NCI-H446 (cell line): Measurements from ENCODE around the gene HAUS8.
"Not testable (repeated sequence)": the region's sequence is repeated elsewhere in the genome, so short reads cannot be mapped to it uniquely, and the experiment has no call there.

Experiments
- DNase-seq, 2 experiments: peaks; one replicate each; lab custom pipeline; 2025; lab: John Stamatoyannopoulos, UW

The HAUS8 gene, protein sequence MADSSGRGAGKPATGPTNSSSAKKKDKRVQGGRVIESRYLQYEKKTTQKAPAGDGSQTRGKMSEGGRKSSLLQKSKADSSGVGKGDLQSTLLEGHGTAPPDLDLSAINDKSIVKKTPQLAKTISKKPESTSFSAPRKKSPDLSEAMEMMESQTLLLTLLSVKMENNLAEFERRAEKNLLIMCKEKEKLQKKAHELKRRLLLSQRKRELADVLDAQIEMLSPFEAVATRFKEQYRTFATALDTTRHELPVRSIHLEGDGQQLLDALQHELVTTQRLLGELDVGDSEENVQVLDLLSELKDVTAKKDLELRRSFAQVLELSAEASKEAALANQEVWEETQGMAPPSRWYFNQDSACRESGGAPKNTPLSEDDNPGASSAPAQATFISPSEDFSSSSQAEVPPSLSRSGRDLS

GRCh38 chr19:17075035-17075863 is at the start of gene HAUS8, which contains the start of gene MYO9B:
Gene HAUS8 (minus strand): TSS chr19:17075452. CDS start chr19:17075422, 30 bp downstream.
Gene MYO9B (plus strand): TSS chr19:17075777. CDS start chr19:17101718, 25,941 bp downstream.
- peak; percentile 98 to 100 for DNase-seq

- no peak for DNase-seq
Observed at GRCh38 chr19:17124025-17124424, 48.8 kb upstream of the HAUS8 start.

GRCh38 chr19:17123041-17123440 is 47.8 kb upstream of the HAUS8 start:
- DNase-seq: no peak

GRCh38 chr19:17121736-17122293 is 46.6 kb upstream of the HAUS8 start:
- DNase-seq: no peak

GRCh38 chr19:17118957-17119356 is 43.7 kb upstream of the HAUS8 start:
- no peak for DNase-seq

- DNase-seq: no peak
Observed at GRCh38 chr19:17116996-17117702, 41.9 kb upstream of the HAUS8 start.

GRCh38 chr19:17114414-17114831 is 39.2 kb upstream of the HAUS8 start:
- no peak for DNase-seq

- DNase-seq: no peak
Observed at GRCh38 chr19:17113127-17113785, 38.0 kb upstream of the HAUS8 start.

GRCh38 chr19:17112700-17113099 is 37.4 kb upstream of the HAUS8 start:
- no peak for DNase-seq

DNA sequence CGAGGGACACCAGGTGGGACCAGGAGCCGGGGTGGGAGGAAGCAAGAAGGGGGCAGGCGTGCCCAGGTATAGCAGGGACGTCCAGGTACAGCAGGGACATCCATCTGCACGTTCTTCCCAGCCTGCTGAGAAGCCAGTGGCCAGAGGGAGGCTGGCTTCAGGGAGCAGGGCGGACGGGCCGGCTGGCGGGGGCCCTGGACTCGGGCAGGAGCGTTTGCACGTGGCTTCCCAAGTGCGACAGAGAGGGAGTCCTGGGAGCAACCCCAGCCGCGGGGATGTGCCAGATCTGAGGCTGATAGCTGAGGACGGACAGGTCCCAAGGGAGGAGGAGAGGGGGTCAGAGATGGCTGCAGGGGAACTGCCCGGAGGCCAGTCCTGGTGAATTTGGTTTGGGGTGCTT is 37.0 kb upstream of the HAUS8 start:
- DNase-seq: no peak

DNA sequence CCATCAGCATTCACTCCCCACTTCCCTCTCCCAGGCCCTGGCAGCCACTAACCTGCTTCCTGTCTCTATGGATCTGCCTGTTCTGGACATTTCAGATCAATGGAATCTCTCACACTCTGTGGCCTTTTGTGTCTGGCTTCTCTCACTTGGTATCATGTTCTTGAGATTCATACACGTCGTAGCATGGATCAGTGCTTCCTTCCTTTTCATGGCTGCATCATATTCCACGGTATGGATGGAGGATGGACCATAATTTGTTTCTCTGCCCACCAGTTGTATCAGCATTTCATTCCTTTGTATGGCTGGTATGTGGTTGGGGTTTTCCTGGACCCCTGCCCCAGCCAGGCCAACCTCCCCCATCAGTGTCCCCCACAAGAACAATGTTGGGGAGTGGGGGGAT is 36.5 kb upstream of the HAUS8 start:
- no peak for DNase-seq

DNA sequence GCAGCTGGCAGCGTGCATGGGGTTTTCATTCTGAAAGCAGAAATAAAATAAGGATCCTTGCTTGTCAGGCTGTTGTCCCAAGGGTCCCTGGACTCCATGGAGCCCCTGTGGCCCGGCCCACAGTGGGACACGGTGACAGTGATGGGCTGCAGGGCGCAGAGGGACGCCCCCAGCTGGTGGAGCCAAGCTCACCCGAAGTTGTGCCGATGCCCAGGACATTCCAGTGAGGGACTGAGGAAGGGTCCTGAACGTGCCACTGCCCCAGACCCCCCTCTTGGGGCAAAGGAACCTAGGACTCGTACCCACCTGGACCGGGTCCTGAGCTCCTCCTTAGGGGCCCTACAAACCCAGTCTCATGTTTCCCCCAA is 35.3 kb upstream of the HAUS8 start:
- DNase-seq: no peak

GRCh38 chr19:17109962-17110598 is 34.8 kb upstream of the HAUS8 start:
- no peak for DNase-seq

DNA sequence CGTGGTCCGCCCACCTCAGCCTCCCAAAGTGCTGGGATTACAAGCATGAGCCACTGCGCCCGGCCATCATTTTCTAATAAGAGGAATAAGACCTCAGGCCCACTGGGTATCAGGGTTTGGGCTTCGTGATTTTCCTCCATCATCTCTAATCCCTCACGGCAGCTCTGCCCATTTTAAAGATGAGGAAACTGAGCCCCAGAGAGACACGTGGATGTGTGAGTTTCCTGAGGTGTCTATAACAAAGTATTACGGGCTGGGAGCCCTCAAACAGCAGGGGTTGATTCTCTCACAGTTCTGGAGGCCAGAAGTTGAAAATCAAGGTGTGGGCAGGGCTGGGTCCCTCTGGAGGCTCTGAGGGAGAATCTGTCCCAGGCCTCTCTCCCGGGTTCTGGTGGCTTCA is 34.0 kb upstream of the HAUS8 start:
- DNase-seq: no peak

DNA sequence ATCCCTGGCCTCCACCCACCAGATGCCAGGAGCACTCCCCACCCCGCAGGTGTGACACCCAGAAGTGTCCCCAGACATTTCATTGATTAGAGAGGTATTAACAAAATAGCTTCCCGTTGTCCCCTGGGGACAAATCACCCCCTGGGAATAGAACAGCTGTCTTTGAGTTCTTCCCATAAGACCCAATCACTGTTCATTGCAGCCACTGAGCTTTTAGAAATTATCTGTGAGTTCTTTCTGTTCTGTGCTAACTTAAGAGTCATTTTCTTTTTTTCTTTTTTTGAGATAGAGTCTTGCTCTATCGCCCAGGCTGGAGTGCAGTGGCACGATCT is 33.2 kb upstream of the HAUS8 start:
- DNase-seq: no peak

- peak in 1 of 2 experiments; percentile 54 for DNase-seq
Observed at GRCh38 chr19:17107546-17108452, 32.5 kb upstream of the HAUS8 start.

- DNase-seq: not testable (repeated sequence)
Observed at GRCh38 chr19:17106964-17107363, 31.7 kb upstream of the HAUS8 start.

DNA sequence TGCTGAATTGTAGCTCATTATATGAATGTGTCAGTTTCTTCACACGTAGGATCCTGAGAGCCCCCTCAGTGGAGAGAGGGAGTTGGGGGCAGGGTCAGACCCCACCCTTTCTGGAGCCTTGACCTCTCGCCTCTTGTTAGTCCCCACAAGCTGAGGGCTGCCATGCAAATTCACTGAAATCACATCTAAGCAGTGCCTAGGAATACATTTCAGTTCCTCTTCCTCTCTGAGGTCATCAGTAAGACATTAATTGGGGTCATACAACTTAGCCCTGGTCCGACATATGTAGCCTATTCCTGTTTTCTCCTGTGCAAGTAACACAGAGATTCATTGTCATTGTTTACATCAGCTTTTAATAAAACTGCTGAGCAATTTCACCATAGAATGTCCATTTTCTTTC is 30.3 kb upstream of the HAUS8 start:
- DNase-seq: no peak

GRCh38 chr19:17104679-17105078 is 29.4 kb upstream of the HAUS8 start:
- no peak for DNase-seq

DNA sequence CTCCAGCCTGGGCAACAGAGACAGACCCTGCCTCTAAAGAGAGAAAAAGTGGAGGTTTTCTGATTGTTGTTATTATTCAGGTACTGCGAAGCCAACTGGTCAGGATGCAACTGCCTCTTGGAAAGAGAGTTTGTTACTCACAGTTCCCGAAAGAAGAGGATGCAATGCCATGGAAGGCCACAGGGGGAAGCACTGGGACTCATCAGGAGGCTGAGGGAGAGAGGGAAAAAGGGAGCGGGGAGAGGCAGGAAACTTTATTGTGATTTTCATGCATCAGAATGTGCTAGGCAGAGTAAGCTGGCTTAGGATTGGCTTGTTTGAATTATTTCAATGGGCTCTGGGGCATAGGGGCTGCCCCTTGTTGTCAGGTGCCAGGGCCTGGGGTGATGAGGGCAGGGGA is 27.9 kb upstream of the HAUS8 start:
- peak in 1 of 2 experiments; percentile 11 for DNase-seq
